ENCODE data around the gene DCDC2B.

Gene DCDC2B

GRCh38 chr1:32195972-32196823 is 12.7 kb upstream of the DCDC2B start:
- no peak overlapping the region for H3K4me3 ChIP-seq (ENCODE audit: low read depth, low read length)
- no peak for DNase-seq (ENCODE audit: low read depth)
- TF ChIP-seq CTCF (IDR thresholded peaks at IDR 0.05; ENCODE audit: control insufficient read depth, extremely low read depth, insufficient read depth) = no peak

- H3K4me3 ChIP-seq (ENCODE audit: low read depth, low read length) = no peak overlapping the region
- DNase-seq (ENCODE audit: low read depth) = no peak
- TF ChIP-seq CTCF (IDR thresholded peaks at IDR 0.05; ENCODE audit: control insufficient read depth, extremely low read depth, insufficient read depth) = no peak
These were observed 11.8 kb upstream of the DCDC2B start for GRCh38 chr1:32197074-32197473.

GRCh38 chr1:32197837-32198236 is 11.1 kb upstream of the DCDC2B start:
- TF ChIP-seq CTCF (IDR thresholded peaks at IDR 0.05; ENCODE audit: control insufficient read depth, extremely low read depth, insufficient read depth) = no peak
- DNase-seq (ENCODE audit: low read depth) = no peak
- no peak overlapping the region for H3K4me3 ChIP-seq (ENCODE audit: low read depth, low read length)

- no peak for TF ChIP-seq CTCF (IDR thresholded peaks at IDR 0.05; ENCODE audit: control insufficient read depth, extremely low read depth, insufficient read depth)
- H3K4me3 ChIP-seq (ENCODE audit: low read depth, low read length) = no peak overlapping the region
- no peak for DNase-seq (ENCODE audit: low read depth)
These were observed 10.4 kb upstream of the DCDC2B start for GRCh38 chr1:32198237-32199042.

DNA sequence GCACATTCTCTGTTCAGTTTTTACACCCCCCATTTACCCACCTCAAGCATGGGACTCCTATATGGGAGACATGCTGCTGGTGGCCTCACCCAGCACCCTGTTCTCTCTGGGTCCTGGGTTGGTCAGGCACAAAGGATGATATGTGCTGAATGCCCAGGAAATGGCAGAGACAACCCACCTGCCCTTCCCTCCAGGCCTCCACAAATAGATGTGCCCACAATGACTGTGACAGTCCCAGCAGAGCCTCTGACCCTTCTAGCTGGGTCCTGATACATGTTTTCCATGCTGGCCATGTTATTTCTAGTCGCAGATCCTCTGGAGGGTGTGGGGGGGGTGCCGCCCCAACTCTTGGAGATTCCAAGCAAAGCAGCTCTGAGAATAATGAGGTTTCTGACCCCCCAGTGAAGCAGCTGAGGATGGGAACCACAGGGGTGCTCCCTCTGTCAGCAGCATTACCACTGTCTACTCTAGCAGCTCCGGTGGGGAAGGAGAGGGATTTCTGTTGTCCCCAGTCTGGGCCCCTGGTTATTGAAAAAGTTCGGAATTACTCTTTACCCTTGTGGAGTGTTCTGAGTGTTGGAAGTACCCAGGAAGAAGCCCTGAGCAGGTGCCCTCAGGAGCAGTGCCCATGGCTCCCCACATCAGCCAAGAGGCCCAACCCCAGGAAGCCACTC is 9.7 kb upstream of the DCDC2B start:
- DNase-seq (ENCODE audit: low read depth) = no peak
- H3K4me3 ChIP-seq (ENCODE audit: low read depth, low read length) = no peak overlapping the region
- TF ChIP-seq CTCF (IDR thresholded peaks at IDR 0.05; ENCODE audit: control insufficient read depth, extremely low read depth, insufficient read depth) = no peak

DNA sequence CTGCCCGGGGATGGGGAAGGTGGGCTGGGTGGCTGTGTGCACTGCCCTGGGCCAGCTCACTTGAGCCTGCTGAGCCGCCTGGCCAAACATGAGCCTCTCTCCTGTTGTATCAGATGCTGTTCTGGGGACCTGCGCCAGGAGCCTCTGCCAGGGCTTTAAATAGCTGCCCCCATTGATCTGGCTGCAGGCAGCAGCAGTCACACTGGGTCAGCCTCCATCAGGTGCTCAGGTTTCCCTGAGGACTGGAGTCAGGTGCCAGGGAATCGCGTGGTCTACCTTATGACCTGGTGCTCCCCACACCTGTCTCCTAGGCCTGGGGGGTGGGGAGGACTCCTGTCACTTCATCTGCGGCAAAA is 9.2 kb upstream of the DCDC2B start:
- no peak for DNase-seq (ENCODE audit: low read depth)
- H3K4me3 ChIP-seq (ENCODE audit: low read depth, low read length) = peak overlapping the region; percentile 69
- TF ChIP-seq CTCF (IDR thresholded peaks at IDR 0.05; ENCODE audit: control insufficient read depth, extremely low read depth, insufficient read depth) = no peak
